KOPT-K1 (cell line): ENCODE results near the gene ACD.
"Not testable (repeated sequence)": the region's sequence is repeated elsewhere in the genome, so short reads cannot be mapped to it uniquely, and the experiment has no call there.

ENCODE experiments used
- H3K27ac ChIP-seq: fragments of 200-600 bp; sonication (generic); 2 replicates; pipeline ENCODE4 v1.5.1; 2016; ENCODE audit warnings: antibody characterized with exemption, mild to moderate bottlenecking, low read depth, low read length; ENCODE audit not compliant: poor library complexity, severe bottlenecking
- H3K36me3 ChIP-seq: fragments of 200-600 bp; sonication (generic); 2 replicates; pipeline ENCODE4 v1.5.1; 2017; ENCODE audit warnings: antibody characterized with exemption, mild to moderate bottlenecking, low read length, moderate library complexity; ENCODE audit not compliant: insufficient read depth
- H3K9me3 ChIP-seq: fragments of 200-600 bp; sonication (generic); 2 replicates; pipeline ENCODE4 v1.5.1; 2017; ENCODE audit warnings: antibody characterized with exemption, low read length, mild to moderate bottlenecking; ENCODE audit not compliant: insufficient read depth, poor library complexity, severe bottlenecking

The ACD gene

DNA sequence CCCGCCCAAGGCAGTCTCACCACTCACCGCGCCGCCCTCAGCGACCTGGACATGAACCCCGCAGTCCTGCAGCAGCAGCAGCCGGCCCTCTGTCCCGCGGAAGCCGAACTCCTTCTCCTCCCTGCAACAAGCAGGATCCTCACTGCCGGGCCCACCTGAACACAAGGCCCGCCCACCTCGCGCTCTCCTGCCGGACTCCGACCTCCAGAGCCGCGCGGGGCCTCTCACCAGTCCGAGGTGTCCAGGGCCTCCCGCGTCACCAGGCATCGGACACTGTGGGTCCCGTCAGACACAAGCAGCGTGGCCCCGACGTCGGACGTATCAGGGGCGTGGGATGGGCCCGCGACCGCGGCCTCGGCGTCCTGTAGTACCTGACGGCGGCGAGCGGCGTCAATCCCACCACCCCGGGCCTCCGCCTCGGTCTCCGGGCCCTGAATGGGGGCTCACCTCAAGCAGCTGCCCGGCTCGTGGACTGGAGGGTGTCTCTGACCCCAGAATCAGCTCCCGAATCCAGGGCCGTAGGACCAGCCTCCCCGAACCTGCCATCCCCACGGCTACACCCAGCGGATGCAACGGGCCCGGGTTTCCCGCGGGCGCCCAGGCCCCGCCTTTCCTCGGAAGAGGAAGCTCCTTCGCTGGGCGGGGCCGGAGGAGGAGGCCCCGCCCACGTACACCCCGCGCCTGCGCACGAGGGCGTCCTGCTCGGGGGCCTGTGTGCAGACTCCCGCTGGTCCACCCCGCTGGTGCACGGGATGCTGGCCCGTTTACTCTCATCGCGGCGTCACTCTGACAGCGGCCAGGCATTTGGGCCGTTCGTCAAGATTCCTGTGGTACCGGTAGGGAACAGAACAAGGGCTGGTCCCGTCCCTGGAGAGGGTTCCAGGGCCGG, at the start of gene ACD:
Gene ACD (minus strand): TSS at position 586 of the 889 bp plus-strand sequence. CDS start 40 bp downstream, at position 546.
- H3K36me3 ChIP-seq = peaks cover 49% of the 10 kb centered on the region
- peak within 1 kb of the TSS; percentile 74 for H3K27ac ChIP-seq

DNA sequence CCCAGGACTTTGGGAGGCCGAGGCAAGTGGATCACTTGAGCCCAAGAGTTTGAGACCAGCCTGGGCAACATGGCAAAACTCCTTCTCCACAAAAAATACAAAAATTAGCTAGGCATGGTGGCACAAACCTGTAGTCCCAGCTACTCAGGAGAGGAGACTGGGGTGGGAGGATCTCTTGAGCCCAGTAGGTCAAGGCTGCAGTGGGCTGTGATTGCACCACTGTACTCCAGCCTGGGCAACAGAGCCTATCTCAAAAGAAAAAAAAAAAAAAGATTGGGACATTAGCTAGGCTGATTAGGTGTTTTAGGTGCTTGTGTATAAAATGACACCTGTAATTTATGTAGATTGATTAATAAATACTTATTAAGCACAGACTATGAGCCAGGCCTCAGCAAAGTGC, 49.0 kb upstream of the ACD start:
- H3K9me3 ChIP-seq = no peaks in the 10 kb centered on the region
- H3K36me3 ChIP-seq = no peaks in the 10 kb centered on the region
- no peak overlapping the region for H3K27ac ChIP-seq

More for the DNA sequence above, at the start of gene ACD:
- no peaks in the 10 kb centered on the region for H3K9me3 ChIP-seq

DNA sequence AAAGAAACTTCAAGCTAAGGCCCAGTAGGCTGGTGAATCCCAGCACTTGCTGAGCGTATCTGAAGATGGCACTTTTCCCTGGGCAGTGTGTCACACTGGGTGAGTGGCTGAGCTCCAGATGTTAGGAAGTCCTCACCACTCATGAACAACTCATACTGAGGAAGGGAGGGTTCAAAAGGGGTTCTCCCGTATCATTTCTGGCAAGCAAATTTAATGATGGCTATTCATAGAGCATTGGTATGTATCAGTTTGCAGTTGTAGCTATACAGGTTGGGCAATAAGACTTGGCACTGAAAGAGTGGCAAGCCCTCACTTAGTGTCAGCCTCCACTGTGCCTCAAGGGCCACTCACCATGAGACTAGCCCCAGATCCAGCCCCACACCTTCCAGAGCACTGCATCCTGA, 48.3 kb upstream of the ACD start:
- no peak overlapping the region for H3K27ac ChIP-seq
- H3K9me3 ChIP-seq = no peaks in the 10 kb centered on the region
- no peaks in the 10 kb centered on the region for H3K36me3 ChIP-seq

DNA sequence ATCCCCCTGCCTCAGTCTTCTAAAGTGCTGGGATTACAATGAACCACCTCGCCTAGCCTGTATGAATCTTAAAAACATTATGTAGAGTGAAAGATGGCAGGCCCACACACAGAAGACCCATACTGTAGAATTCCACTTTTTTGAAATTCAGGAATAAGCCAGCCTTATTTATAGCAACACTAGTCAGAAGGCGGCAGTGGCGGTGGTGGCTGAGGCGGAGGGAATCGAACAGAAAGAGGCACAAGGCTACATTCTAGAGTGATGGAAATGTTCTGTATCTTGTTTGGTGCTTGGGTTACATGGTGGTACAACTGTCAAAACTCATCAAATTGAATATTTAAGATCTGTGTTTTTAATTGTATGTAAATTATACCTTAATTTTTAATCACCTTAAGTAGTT, 47.7 kb upstream of the ACD start:
- Histone ChIP-seq H3K27ac (no peak overlapping the region), H3K36me3 (no peaks in the 10 kb centered on the region), H3K9me3 (no peaks in the 10 kb centered on the region)

DNA sequence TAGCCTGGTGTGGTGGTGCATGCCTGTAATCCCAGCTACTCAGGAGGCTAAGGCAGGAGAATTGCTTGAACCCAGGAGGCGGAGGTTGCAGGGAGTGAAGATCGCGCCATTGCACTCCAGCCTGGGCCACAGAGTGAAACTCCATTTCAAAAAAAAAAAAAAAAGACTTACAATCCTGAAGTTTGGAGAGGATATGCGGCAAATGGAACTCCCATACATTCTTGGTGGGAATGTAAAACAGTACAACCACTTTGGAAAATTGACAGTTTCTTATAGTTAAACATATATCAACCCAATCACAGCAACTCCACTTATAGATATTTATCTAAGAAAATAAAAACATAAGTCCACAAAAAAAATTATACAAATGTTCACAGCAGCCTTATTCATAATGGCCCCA, 47.1 kb upstream of the ACD start:
- H3K9me3 ChIP-seq = no peaks in the 10 kb centered on the region
- no peak overlapping the region for H3K27ac ChIP-seq
- H3K36me3 ChIP-seq = no peaks in the 10 kb centered on the region

DNA sequence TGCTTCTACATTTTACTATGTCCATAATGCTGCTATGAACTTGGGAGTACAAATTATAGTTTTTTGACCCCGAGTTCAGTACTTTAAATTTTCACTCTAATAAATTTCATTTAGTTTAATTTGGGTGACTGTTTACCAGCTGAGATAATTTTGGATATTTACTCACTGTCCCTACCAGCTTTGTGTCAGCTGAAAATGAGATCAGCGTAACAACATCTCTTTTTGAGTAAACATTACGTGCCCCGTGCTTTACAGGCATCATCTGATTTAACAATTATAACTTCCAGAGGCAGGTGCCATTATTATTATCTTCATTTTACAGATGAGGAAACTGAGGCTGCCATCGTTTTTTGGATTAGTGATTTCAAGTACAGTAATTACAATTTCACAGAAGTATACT, 44.0 kb upstream of the ACD start:
- Histone ChIP-seq H3K9me3 (peaks cover 9% of the 10 kb centered on the region), H3K27ac (no peak overlapping the region), H3K36me3 (peaks cover 9% of the 10 kb centered on the region; the same call in 1 of the 2 replicates)

DNA sequence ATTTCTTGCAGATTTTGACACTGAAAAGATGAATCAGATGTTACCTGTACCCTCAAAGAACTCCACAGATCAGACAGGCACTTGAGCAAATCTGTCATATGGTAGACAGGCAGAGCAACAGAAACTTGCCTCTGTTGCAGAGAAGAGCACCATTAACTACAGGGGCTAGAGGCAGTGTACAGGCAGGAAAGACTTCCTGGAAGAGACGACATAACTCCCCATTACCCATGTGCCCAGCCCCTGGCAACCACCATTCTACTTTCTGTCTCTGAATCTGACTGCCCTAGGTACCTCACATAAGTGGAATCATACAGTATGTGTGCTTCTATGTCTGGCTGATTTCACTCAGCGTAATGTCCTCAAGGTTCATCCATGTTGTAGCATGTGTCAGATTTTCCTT, 43.6 kb upstream of the ACD start:
- H3K9me3 ChIP-seq = peaks cover 12% of the 10 kb centered on the region
- peaks cover 14% of the 10 kb centered on the region; the same call in 1 of the 2 replicates for H3K36me3 ChIP-seq
- peak overlapping the region; percentile 36 for H3K27ac ChIP-seq

DNA sequence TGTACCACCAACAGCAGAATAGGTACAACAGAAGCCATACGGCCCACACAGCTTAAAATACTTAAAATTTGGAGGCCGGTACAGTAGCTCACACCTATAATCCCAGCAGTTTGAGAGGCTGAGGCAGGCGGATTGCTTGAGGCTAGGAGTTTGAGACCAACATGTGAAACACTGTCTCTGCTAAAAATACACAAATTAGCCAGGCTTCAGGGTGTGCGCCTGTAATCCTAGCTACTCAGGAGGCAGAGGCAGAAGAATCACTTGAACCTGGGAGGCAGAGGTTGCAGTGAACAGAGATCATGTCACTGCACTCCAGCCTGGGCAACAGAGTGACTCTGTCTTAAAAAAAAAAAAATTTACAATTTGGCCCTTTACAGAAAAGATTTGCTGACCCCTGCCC, 42.1 kb upstream of the ACD start:
- Histone ChIP-seq H3K9me3 (peaks cover 12% of the 10 kb centered on the region), H3K27ac (no peak overlapping the region), H3K36me3 (peaks cover 27% of the 10 kb centered on the region; the same call in 1 of the 2 replicates)

DNA sequence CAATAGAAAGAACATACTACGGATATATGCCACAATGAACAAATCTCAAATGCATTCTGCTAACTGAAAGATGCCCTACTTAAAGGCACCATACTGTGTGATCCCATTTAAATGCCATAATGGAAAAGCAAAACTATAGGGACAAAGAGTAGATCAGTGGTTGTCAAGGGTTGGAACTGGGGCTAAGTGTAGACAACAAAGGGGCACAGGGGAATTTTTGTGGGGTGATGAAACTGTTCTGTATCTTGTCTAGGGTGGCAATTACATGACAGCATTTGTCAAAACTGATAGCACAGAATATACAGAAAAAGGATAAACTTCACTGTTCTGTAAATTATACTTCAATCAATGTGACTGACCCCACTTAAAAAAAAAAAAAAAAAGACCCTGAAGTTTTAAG, 41.4 kb upstream of the ACD start:
- Histone ChIP-seq H3K36me3 (peaks cover 27% of the 10 kb centered on the region; the same call in 1 of the 2 replicates), H3K9me3 (peaks cover 12% of the 10 kb centered on the region), H3K27ac (no peak overlapping the region)

DNA sequence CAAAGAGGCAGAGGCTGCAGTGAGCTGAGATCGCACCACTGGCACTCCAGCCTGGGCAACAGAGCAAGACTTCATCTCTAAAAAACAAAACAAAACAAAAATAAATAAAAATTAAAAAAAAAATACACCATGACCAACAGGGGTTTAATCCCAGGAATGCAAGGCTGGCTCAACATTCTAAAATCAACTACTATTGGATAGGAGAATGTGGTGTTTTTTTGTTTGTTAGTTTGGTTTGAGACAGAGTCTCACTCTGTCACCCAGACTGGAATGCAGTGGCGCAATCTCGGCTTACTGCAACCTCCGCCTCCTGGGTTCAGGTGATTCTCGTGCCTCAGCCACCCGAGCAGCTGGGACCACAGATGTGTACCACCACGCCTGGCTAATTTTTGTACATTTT, 39.2 kb upstream of the ACD start:
- Histone ChIP-seq H3K27ac (no peak overlapping the region), H3K36me3 (peaks cover 27% of the 10 kb centered on the region; the same call in 1 of the 2 replicates), H3K9me3 (peaks cover 12% of the 10 kb centered on the region)

DNA sequence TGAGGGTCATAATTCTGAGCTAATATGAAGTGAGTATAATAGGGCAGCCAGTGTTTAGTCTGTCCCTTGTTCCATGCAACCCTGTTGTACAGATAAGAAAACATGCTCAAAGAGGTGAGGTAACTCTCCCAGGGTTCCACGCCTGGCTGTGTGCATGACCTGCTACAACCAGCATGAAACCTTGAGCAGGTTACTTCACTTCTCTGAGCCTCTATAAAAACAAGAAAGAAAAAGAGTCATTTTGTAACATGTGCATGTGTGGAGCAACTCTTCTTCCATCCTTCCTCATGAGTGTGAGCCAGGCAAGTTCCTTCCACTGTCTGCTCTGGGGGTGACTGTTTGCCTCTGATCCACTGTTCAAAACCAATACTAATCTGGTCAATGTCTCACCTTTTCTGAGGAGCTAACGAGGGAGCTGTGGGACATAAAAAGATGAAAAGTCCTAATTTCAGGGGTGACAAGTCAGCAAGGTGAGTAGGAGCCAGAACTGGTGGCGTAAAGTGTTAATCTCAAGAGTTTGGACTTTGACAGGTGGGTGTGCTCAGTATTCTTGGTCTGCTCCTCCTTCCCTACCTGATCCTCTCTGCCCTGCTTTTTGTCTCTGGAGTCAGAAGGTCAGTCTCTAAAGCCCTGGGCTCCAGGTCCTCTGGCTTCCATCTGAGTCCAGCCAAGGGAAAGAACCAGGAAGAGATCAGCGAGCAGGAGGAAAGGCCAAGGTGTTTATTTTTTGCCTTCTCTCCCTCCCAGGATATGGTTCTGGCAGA, 37.5 kb upstream of the ACD start:
- Histone ChIP-seq H3K27ac (no peak overlapping the region), H3K36me3 (peaks cover 27% of the 10 kb centered on the region; the same call in 1 of the 2 replicates), H3K9me3 (peaks cover 12% of the 10 kb centered on the region)

DNA sequence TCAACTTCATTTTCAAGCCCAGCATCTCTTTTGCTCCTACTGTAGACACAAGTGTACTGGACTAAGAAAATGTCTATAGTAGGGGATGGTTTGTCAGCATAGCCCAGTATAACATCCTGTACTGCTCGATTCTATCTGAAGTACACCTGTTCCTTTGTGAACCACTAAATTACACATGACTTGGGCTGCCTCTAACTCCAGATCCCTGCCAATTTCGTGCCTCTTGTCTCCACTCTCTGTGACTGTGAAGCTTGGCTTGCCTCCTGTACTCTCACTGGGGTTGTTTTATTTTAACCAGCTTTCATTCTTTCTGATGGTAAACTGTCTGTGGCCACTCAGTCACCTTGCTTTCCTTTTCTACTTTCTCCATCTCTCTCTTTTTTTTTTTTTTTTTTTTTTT, 34.6 kb upstream of the ACD start:
- Histone ChIP-seq H3K27ac (no peak overlapping the region), H3K36me3 (peaks cover 26% of the 10 kb centered on the region; the same call in 1 of the 2 replicates), H3K9me3 (peaks cover 8% of the 10 kb centered on the region)

DNA sequence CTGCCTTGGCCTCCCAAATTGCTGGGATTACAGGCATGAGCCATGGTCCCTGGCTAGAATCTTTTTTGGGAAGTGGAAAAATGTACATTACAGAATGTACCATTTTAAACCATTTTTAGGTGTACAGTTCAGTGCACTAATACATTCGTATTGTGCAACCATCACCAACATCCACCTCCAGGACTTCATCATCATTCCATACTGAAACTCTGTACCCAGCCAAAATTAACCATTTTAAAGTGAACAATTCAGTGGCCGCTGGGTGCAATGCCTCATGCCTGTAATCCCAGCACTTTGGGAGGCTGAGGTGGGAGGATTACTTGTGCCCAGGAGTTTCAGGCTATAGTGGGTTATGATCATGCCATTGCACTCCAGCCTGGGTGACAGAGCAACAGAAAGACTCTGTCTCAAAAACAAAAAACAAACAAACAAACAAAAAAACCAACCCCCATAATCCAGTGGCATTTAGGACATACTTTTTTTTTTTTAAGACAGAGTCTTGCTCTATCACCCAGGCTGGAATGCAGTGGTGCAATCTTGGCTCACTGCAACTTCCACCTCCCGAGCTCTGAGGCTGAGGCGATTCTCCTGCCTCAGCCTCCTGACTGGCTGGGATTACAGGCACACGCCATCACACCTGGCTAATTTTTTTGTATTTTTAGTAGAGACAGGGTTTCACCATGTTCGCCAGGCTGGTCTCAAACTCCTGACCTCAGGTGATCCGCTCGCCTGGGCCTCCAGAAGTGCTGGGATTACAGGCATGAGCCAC, 33.6 kb upstream of the ACD start:
- peaks cover 17% of the 10 kb centered on the region; the same call in 1 of the 2 replicates for H3K36me3 ChIP-seq
- H3K9me3 ChIP-seq, H3K27ac ChIP-seq: not testable (repeated sequence)

DNA sequence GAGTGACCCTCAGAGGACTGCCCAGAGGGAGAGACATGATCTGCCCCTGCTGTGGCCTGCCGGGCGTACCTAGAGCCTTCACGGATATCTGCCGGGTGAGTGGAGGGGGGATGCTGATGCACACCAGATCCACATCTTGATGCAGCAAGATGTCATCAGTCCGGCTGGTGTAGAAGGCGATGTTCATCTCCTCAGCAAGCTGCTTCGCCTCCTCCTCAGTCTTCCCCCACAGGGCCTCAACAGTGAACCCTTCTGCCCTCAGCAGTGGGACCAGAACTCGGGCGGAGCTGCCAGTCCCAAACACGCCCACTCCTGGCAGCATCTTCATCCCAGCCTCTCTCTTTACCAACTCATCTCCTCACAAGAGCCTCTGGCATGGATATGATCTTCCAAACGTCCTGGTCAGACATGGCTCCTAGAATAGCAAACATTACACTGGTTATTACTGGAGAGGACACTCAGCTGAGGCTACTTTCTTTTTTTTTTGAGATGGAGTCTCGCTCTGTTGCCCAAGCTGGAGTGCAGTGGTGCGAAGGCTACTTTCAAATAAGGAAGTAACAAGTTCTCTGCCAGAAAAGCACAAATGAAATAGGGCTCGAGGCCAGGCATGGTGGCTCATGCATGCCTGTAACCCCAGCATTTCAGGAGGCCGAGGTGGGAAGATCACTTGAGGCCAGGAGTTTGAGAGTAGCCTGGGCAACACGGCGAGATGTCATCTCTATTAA, 25.5 kb upstream of the ACD start:
- Histone ChIP-seq H3K9me3 (no peaks in the 10 kb centered on the region), H3K27ac (no peak overlapping the region), H3K36me3 (peaks cover 50% of the 10 kb centered on the region)
